Cardiac fibroblast (primary cell): Measurements from ENCODE around the gene UGT2B15.

Source experiments
- DNase-seq, 2 donors: peaks; one replicate each; pipeline versions ENCODE4 v3.0.0 to v3.0.0-alpha.2; 2010; ENCODE audit warnings: low read depth in 2 of 2
- H3K4me3 ChIP-seq, 2 donors: replicated peaks in 1 of 2; 1 replicate in 1 of 2; 2 replicates in 1 of 2; pipeline ENCODE4 v1.5.1; 2011; ENCODE audit warnings: low read depth in 2 of 2, low read length in 2 of 2, mild to moderate bottlenecking in 2 of 2, moderate library complexity in 1 of 2
- TF ChIP-seq, protein P1 (sequence below): IDR thresholded peaks from one replicate; pipeline ENCODE4 v1.5.1; 2011; ENCODE audit warnings: low read depth, mild to moderate bottlenecking, low read length, inconsistent platforms

The UGT2B15 gene

DNA sequence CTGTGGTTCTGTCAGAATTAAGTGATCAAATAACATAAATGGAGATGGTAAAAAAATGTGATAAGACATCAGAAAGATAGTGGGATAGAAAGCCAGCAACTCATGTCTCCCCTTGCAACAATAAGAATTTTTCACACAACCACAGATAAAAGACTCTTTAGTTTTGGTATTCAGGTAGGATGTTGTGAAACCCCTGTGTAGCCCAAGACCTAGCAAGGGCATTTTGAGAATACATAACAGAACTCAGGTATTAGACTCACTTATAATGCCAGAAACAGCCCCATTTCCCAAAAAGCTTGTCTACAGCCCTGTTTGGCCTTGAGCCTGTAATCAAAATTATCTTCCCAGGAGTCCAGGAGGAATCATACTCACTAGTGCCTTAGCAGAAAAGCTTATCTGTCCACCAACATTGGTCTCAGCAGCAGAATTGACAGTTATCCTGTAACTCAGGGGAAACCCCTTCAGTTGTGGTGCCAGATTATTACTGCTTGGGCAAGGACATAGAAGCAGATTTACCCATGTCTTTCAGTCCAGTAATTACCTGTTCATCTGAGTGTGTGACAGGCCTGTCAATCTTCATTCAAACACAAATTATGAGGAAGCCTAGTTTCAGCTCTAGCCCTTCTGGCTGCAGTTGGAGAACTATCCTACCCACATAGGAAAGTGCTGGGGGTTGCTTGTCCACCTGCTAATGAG is 53.3 kb downstream of the UGT2B15 start:
- DNase-seq = no peak
- TF ChIP-seq, protein P1, sequence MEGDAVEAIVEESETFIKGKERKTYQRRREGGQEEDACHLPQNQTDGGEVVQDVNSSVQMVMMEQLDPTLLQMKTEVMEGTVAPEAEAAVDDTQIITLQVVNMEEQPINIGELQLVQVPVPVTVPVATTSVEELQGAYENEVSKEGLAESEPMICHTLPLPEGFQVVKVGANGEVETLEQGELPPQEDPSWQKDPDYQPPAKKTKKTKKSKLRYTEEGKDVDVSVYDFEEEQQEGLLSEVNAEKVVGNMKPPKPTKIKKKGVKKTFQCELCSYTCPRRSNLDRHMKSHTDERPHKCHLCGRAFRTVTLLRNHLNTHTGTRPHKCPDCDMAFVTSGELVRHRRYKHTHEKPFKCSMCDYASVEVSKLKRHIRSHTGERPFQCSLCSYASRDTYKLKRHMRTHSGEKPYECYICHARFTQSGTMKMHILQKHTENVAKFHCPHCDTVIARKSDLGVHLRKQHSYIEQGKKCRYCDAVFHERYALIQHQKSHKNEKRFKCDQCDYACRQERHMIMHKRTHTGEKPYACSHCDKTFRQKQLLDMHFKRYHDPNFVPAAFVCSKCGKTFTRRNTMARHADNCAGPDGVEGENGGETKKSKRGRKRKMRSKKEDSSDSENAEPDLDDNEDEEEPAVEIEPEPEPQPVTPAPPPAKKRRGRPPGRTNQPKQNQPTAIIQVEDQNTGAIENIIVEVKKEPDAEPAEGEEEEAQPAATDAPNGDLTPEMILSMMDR = no peak

DNA sequence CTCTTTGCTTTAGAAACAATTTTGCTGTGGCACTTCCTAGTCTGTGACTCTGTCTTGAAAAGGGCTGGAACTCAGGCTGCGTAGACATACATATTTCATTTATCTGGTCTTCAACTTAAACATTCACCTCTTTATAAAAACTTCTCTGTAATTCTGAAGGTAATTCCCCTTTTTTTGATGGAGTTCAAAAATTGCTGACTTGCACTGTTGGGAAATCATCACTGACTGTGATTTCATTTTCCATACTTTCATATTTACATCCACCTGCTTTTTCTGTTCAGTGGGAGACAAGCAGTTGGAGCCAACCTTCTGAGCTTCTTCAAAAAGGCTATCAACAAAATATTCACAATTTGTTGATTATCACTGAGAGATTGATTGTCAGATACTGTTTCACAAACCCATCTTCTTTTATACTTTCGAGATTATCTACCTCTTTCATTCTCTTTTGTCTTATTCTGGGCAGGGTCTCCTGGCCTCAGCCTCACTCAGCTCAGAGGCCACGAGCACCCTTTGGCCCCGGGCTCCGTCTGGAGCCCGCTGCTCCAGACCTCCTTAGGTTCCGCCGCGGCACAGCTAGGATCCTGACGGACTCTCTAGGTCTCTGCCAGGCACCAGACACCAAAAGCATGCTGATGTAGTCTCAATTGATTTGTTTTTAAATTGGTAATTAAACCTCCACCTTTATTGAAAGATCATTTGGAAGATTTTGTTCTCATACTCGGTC is 54.6 kb downstream of the UGT2B15 start:
- DNase-seq = no peak
- TF ChIP-seq, protein P1 = no peak

More for the DNA sequence above, 53.3 kb downstream of the UGT2B15 start:
- H3K4me3 ChIP-seq = no peak overlapping the region

DNA sequence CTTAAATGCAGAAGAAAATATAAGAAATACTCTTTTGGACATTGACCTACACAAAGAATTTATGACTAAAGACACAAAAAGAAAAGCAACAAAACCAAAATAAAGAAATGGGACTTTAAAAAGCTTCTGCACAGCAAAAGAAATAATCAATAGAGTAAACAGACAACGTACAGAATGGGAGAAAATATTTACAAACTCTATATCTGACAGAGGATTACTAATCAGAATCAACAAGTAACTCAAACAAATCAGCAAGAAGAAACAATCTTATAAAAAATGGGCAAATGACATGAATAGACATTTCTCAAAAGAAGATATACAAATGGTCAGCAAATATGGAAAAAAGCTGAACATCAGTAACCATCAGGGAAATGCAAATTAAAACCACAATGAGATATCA is 56.7 kb downstream of the UGT2B15 start:
- TF ChIP-seq, protein P1 = no peak
- no peak overlapping the region for H3K4me3 ChIP-seq
- DNase-seq = no peak

More for the DNA sequence above, 54.6 kb downstream of the UGT2B15 start:
- no peak overlapping the region for H3K4me3 ChIP-seq

DNA sequence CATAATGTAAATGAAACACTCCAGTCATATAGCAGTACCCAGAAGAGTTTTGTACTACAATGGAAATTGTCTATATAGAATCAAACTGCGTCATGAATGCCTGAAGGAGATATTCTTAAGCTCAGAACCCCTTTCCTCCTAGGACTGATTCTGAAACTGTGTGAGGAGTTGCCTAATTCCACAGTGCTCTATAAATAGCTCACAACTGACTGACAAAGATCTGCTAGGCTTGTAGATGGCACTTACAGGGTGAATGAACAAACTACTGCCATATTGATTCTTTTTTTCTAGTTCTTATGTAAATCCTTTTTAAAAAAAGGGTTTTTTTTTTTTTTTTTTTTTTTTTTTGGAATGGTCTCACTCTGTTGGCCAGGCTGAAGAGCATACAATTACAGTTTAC is 64.2 kb downstream of the UGT2B15 start:
- DNase-seq = no peak
- TF ChIP-seq, protein P1 = no peak
- H3K4me3 ChIP-seq = no peak overlapping the region

DNA sequence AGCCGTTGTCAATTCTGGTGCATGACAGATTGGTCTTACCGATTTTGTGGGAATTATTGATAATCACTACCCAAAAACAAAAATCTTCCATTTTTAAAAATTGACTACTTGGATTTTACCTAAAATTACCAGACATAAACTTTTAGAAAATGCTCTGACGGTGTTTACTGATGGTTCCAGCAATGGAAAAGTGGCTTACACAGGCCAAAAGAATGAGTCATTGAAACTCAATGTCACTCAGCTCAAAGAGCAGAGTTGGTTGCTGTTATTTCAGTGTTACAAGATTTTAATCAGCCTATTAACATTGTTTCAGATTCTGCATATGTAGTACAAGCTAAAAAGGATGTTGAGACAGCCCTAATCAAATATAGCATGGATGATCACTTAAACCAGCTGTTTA is 71.3 kb downstream of the UGT2B15 start:
- no peak overlapping the region for H3K4me3 ChIP-seq
- no peak for DNase-seq
- TF ChIP-seq, protein P1 = no peak

DNA sequence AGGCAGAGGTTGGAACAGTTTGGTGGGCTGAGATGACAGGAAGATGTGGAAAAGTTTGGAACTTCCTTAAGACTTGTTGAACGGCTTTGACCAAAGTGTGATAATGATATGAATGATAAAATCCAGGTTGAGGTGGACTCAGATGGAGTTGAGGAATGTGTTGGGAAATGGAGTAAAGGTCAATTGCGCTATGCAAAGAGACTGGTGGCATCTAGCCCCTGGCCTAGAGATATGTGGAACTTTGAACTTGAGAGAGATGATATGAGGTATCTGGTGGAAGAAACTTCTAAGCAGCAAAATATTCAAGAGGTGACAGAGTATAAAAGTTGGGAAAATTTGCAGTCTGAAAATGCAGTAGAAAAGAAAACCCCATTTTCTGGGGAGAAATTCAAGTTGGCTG is 73.0 kb downstream of the UGT2B15 start:
- TF ChIP-seq, protein P1 = no peak
- H3K4me3 ChIP-seq = no peak overlapping the region

More for the DNA sequence above, 73.0 kb downstream of the UGT2B15 start:
- no peak for DNase-seq
